Upper lobe of left lung (tissue), 4 donors: ENCODE results near the gene ASB15.

Experiments used
- CTCF ChIP-seq, 6 experiments: fragments of 450-650 bp in 4 of 6; fragments of 200-600 bp in 2 of 6; sonication (generic) in 2 of 6; IDR thresholded peaks; one replicate each; pipeline ENCODE4 v1.5.1; 2016 to 2019; ENCODE audit warnings: antibody characterized with exemption in 6 of 6
- EP300 ChIP-seq, 4 donors: sonication (generic); formaldehyde crosslinking; IDR thresholded peaks; one replicate each; pipeline ENCODE4 v1.5.1; 2017; ENCODE audit warnings: antibody characterized with exemption in 4 of 4, control low read depth in 2 of 4
- POLR2A ChIP-seq, 4 donors: fragments of 450-650 bp; IDR thresholded peaks; one replicate each; pipeline ENCODE4 v1.5.1; 2016 to 2017; ENCODE audit warnings: antibody characterized with exemption in 4 of 4, mild to moderate bottlenecking in 2 of 4
- POLR2AphosphoS5 ChIP-seq, 2 donors: sonication (generic); formaldehyde crosslinking; IDR thresholded peaks; one replicate each; pipeline ENCODE4 v1.5.1; 2017; ENCODE audit warnings: antibody characterized with exemption in 2 of 2

- TF ChIP-seq POLR2AphosphoS5 (IDR thresholded peaks at IDR 0.05), result no peak
- TF ChIP-seq CTCF (IDR thresholded peaks at IDR 0.05), result no peak
- TF ChIP-seq POLR2A (IDR thresholded peaks at IDR 0.05), result no peak
- TF ChIP-seq EP300 (IDR thresholded peaks at IDR 0.05), result no peak
These were observed 36.3 kb downstream of the ASB15 start for GRCh38 chr7:123637878-123638277.
